Fibroblast of mammary gland (primary cell): Measurements from ENCODE around the gene ST3GAL3.

Experiments
- DNase-seq: peaks from one replicate; pipeline ENCODE4 v3.0.0-alpha.2; 2010; ENCODE audit warnings: low read depth
- H3K4me3 ChIP-seq: 2 replicates; pipeline ENCODE4 v1.5.1; 2011; ENCODE audit warnings: low read depth, mild to moderate bottlenecking, low read length, moderate library complexity; ENCODE audit not compliant: control insufficient read depth
- TF ChIP-seq, protein P1 (sequence below): conservative IDR thresholded peaks from 2 replicates; pipeline ENCODE4 v1.5.1; 2011; ENCODE audit warnings: low read depth, low read length, inconsistent platforms; ENCODE audit not compliant: control insufficient read depth, insufficient read depth

The ST3GAL3 gene

DNA sequence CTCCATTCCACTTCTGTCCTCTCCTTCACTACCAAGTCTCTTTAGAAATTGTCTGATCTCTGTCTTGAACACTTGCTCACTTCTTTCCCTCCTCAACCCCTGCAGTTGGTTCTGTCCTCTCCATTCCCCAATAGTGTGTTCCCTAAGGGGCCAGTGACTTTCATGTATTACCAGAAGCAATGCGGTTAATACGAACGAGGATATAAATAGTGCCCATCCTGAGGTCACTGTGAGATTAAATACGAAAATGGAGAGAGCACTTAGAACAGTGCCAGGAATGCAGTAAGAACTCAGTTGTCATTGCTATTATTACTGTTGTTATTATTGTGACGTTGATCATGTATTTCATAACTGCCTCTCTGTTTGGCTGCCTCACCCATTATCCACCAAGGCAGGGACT is 173.3 kb downstream of the ST3GAL3 start:
- TF ChIP-seq, protein P1, sequence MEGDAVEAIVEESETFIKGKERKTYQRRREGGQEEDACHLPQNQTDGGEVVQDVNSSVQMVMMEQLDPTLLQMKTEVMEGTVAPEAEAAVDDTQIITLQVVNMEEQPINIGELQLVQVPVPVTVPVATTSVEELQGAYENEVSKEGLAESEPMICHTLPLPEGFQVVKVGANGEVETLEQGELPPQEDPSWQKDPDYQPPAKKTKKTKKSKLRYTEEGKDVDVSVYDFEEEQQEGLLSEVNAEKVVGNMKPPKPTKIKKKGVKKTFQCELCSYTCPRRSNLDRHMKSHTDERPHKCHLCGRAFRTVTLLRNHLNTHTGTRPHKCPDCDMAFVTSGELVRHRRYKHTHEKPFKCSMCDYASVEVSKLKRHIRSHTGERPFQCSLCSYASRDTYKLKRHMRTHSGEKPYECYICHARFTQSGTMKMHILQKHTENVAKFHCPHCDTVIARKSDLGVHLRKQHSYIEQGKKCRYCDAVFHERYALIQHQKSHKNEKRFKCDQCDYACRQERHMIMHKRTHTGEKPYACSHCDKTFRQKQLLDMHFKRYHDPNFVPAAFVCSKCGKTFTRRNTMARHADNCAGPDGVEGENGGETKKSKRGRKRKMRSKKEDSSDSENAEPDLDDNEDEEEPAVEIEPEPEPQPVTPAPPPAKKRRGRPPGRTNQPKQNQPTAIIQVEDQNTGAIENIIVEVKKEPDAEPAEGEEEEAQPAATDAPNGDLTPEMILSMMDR = no peak
- no peak overlapping the region for H3K4me3 ChIP-seq
- no peak for DNase-seq

DNA sequence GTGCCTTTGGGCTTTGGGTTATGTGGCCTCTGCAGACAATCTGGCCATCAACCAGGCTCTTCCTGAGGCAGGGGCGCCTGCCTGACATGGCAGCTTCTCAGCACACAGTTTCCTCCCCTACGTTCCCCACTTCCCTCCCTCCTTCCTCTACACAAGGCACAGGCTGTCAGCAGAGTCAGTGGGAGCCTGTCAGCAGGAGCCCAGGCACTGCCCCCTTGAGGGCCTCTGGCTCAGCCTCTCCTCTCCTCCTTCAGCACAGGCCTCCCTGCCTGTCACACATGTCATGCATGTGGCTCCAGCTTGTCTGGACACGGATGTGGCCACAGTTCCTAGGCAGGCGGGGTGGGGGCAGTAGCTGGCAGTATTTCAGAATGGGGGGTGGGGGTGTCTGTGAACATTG is 174.1 kb downstream of the ST3GAL3 start:
- TF ChIP-seq, protein P1 = no peak
- H3K4me3 ChIP-seq = no peak overlapping the region
- DNase-seq = no peak

DNA sequence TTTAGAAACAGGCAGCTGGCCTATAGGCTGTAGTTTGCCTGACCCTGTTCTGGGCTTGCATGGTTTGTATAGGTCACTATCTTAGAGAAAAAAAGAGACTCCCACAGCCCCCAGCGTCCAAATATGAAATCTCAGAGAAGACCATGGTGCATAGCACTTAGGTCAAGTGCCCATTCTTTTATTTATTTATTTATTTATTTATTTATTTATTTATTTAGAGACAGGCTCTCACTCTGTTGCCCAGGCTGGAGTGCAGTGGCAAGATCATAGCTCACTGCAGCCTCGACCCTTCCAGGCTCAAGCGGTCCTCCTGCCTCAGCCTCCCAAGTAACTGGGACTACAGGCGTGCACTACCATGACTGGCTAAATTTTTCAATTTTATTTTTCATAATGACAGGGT is 175.4 kb downstream of the ST3GAL3 start:
- TF ChIP-seq, protein P1 = no peak

DNA sequence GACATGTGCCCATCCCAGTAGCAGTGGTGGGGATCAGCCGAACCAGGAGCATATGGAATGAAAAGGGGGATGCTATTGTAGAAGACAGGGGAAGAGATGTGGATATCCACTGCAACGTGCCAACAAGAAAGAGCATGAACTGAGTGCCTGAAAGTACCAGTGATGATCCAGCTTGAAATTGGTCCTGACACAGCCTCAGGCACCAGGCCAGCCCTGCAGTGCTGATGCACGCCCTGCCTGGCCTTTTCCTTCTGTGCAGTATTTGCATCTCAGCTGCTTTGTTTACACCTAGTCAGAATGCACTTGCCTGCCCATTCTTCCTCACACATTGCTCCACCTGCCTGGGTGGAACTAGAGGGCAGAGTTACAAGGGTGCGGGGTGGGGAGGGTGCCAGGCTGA is 176.0 kb downstream of the ST3GAL3 start:
- TF ChIP-seq, protein P1 = no peak
- no peak overlapping the region for H3K4me3 ChIP-seq
- DNase-seq = no peak

More for the DNA sequence above, 175.4 kb downstream of the ST3GAL3 start:
- DNase-seq = no peak
- H3K4me3 ChIP-seq = no peak overlapping the region

DNA sequence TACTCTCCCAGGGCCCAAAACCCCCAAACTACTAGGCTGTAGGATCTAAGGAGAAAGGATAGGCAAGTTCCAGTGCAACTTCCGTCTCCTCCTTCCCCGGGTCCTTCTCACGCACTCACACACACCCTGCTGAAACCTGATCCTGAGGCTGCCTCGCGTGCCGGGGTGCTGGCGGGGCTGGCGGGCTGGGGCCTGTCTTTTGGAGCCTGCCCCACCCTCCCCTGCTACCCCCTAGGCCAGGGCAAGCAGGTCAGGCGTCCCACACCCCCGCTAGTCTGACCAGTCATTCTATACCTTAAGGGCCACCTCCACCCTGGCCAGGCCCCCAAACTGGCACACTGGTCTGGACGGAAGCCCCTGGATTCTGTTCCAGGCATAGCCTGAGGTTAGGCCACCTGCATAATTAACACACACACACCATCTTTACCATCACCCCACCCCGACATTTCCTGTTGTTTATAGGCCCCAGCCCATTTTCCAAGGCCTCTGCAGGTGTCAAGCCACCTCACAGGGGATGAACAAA is 178.0 kb downstream of the ST3GAL3 start:
- no peak for DNase-seq
- TF ChIP-seq, protein P1 = no peak
- no peak overlapping the region for H3K4me3 ChIP-seq

DNA sequence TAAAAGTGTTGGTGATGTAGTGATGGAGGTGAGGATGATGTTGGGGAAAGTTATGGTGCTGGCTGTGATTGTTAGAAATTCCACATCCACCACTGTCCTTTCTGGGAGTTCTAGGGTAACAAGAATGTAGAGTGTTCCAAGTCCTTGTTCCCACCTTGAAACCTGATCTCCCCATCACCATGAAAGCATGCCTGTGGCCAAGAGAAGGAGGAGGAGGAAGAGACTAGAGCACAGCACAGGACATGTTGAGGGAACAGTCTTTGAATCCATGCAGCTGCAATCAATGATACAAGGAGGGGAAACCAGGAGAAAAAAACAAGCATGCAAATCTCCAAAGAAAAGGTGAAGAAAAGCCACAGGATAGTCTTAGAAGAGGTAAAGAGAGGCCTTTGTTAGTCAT is 180.4 kb downstream of the ST3GAL3 start:
- TF ChIP-seq, protein P1 = no peak
- no peak overlapping the region for H3K4me3 ChIP-seq
- DNase-seq = no peak

DNA sequence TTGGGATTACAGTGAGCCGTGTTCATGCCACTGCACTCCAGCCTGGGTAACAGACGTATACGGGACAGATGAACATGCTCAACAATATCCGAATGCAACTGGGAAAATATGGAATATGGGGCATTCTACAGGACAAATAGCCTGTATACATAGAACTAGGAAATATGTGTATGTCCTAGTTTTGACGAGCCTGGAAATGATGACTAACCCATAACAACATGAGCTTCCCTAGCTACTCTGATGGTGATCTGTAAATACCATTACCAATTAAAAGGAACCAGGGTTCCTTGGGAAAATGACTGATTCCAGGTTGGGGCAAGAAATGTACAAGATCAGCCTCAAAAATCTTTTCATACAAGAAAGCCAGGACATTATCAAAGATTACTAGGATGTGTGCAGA is 183.5 kb downstream of the ST3GAL3 start:
- TF ChIP-seq, protein P1 = no peak
- DNase-seq = no peak
- no peak overlapping the region for H3K4me3 ChIP-seq
